Right kidney (tissue), 1 donor: ENCODE measurements around the gene BMP2.

Experiments used
- DNase-seq: peaks from one replicate; pipeline ENCODE4 v3.0.0-alpha.2; 2016

BMP2 gene

DNA sequence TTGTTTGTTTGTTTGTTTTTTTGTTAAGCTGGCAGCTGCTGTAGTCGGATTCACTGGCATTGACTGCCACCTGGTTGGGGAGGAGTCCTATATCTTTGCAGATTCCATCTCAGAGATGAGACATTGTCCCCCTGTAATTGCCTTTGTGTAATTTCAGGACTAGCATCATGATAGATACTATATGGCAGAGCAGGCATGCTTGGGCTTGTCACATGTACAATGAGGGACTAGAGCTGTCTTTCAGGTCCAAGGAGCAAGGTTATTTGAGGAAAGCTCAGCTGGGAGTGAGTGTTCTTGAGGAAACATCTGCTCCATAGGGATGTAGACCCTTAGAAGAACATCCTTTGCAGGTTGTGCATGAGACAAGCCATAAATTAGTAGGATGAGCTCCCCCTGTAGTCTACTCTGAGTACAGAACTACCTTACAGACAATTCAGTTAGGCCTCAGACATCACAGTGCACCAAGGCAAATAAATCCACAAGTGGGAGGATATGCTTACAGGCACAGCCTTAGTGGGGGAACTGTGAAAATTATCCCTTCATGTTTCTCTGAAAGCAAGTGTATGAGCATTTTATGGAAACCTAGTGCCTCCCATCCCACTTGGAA is 62.1 kb downstream of the BMP2 start:
- DNase-seq, result no peak
